Activated T-helper 2 cell treated with anti-CD3 and anti-CD28 coated beads, Interferon-gamma antibody, Interleukin-2, Interleukin-4, amounts not matched to agents 10 μg/mL and 5 μg/mL and 100 μg/mL, durations not matched to agents 14 hours and 24 hours and 36 hours (primary cell): ENCODE measurements around the gene SLC25A10. TPM values are rescaled to one million over a fixed set of nuclear protein-coding genes. Genes with fewer than 3 reads are reported as not detected.
A peak's percentile ranks its signal among the peaks of the same experiment; 100 is the strongest.
"Not testable (repeated sequence)": the region's sequence is repeated elsewhere in the genome, so short reads cannot be mapped to it uniquely, and the experiment has no call there.

Experiments
- DNase-seq: peaks from one replicate; pipeline ENCODE4 v3.0.0; 2021; ENCODE audit warnings: low spot score
- H3K27ac Mint-ChIP-seq: one replicate; pipeline ENCODE4 v1.8.0; 2021; ENCODE audit warnings: mixed read lengths
- H3K27me3 Mint-ChIP-seq: one replicate; pipeline ENCODE4 v1.8.0; 2021; ENCODE audit warnings: low read depth, mixed read lengths
- H3K36me3 Mint-ChIP-seq: one replicate; pipeline ENCODE4 v1.8.0; 2021; ENCODE audit warnings: low read depth, mixed read lengths
- H3K4me1 Mint-ChIP-seq: one replicate; pipeline ENCODE4 v1.8.0; 2021; ENCODE audit warnings: low read depth, mixed read lengths
- H3K4me3 Mint-ChIP-seq: one replicate; pipeline ENCODE4 v1.8.0; 2021; ENCODE audit warnings: low read depth, mild to moderate bottlenecking, moderate library complexity, mixed read lengths
- H3K9me3 Mint-ChIP-seq: one replicate; pipeline ENCODE4 v1.8.0; 2021; ENCODE audit warnings: mixed read lengths
- intact Hi-C: fragments of 100-400 bp; cut with micrococcal nuclease; formaldehyde crosslinking; loops from one replicate; pipeline ENCODE4 v1.15.1; 2023
- total RNA-seq: library from RNA; stranded (reverse); gene quantifications from 2 replicates; pipeline ENCODE4 v1.2.3, GENCODE V29; 2022

Gene SLC25A10
- 36.4 and 39.5 TPM in 2 replicates for total RNA-seq

GRCh38 chr17:81711814-81712467 is at the start of gene SLC25A10:
TSS of gene SLC25A10 (plus strand) at chr17:81712284. CDS start at chr17:81712427, 143 bp downstream.
- peak; percentile 79 for DNase-seq
- Mint-ChIP-seq H3K27me3 (no peaks in the 10 kb centered on the region), H3K9me3 (no peaks in the 10 kb centered on the region), H3K27ac (peak within 1 kb of the TSS; percentile 86), H3K36me3 (peaks cover 17% of the 10 kb centered on the region), H3K4me3 (peak within 1 kb of the TSS; percentile 95), H3K4me1 (peaks cover 11% of the 10 kb centered on the region)
- intact Hi-C loops, result loop anchor here (1.0 kb wide), 1 partner anchor 9 kb away; the partner anchor contains the start of gene MRPL12

GRCh38 chr17:81664051-81664470 is 48.0 kb upstream of the SLC25A10 start:
- Mint-ChIP-seq H3K4me3 (peak overlapping the region; percentile 47), H3K4me1 (peaks cover 29% of the 10 kb centered on the region), H3K9me3 (no peaks in the 10 kb centered on the region), H3K27me3 (no peaks in the 10 kb centered on the region), H3K36me3 (peaks cover 38% of the 10 kb centered on the region), H3K27ac (peak overlapping the region; percentile 49)
- intact Hi-C loops, result no loop called here
- DNase-seq, result no peak

- H3K36me3 Mint-ChIP-seq, result peaks cover 49% of the 10 kb centered on the region
- H3K4me1 Mint-ChIP-seq, result peaks cover 29% of the 10 kb centered on the region
- peak overlapping the region; percentile 95 for H3K27ac Mint-ChIP-seq
- peak overlapping the region; percentile 94 for H3K4me3 Mint-ChIP-seq
- peak; percentile 33 for DNase-seq
- H3K27me3 Mint-ChIP-seq, result no peaks in the 10 kb centered on the region
- intact Hi-C loops, result loop anchor here (2.0 to 5.0 kb wide), 2 partner anchors 29 to 37 kb away; partner anchors contain the start of genes MRPL12, NPLOC4 and TSPAN10
- H3K9me3 Mint-ChIP-seq, result no peaks in the 10 kb centered on the region
Observed at GRCh38 chr17:81665205-81666091, 46.6 kb upstream of the SLC25A10 start.

GRCh38 chr17:81666092-81666341 is 46.1 kb upstream of the SLC25A10 start:
- H3K9me3 Mint-ChIP-seq, result no peaks in the 10 kb centered on the region
- no peaks in the 10 kb centered on the region for H3K27me3 Mint-ChIP-seq
- intact Hi-C loops, result loop anchor here (2.0 to 5.0 kb wide), 2 partner anchors 29 to 36 kb away; partner anchors contain the start of genes MRPL12, NPLOC4 and TSPAN10
- no peak for DNase-seq
- H3K4me3 Mint-ChIP-seq, result peak overlapping the region; percentile 94
- H3K36me3 Mint-ChIP-seq, result peaks cover 51% of the 10 kb centered on the region
- peaks cover 29% of the 10 kb centered on the region for H3K4me1 Mint-ChIP-seq
- peak overlapping the region; percentile 95 for H3K27ac Mint-ChIP-seq

- peak within 1 kb of the TSS; percentile 95 for H3K27ac Mint-ChIP-seq
- H3K9me3 Mint-ChIP-seq, result no peaks in the 10 kb centered on the region
- H3K4me3 Mint-ChIP-seq, result peak within 1 kb of the TSS; percentile 94
- H3K27me3 Mint-ChIP-seq, result no peaks in the 10 kb centered on the region
- peaks cover 57% of the 10 kb centered on the region for H3K36me3 Mint-ChIP-seq
- peak; percentile 91 for DNase-seq
- H3K4me1 Mint-ChIP-seq, result peaks cover 29% of the 10 kb centered on the region
- intact Hi-C loops, result loop anchor here (2.0 to 5.0 kb wide), 2 partner anchors 30 to 36 kb away; partner anchors contain the start of genes MRPL12, NPLOC4 and TSPAN10
Observed at GRCh38 chr17:81666342-81667191, 45.5 kb upstream of the SLC25A10 start, which contains the start of the genes CCDC137 and OXLD1. TSS of gene CCDC137 (plus strand) at chr17:81666737. CDS start at chr17:81666767, 30 bp downstream. TSS of gene OXLD1 (minus strand) at chr17:81666605. CDS start at chr17:81666577, 28 bp downstream.

- Mint-ChIP-seq H3K27ac (peak overlapping the region; percentile 22), H3K9me3 (no peaks in the 10 kb centered on the region), H3K36me3 (peaks cover 67% of the 10 kb centered on the region), H3K27me3 (no peaks in the 10 kb centered on the region), H3K4me3 (peak overlapping the region; percentile 94), H3K4me1 (peaks cover 27% of the 10 kb centered on the region)
- intact Hi-C loops, result loop anchor here (2.0 to 5.0 kb wide), 2 partner anchors 31 to 35 kb away; partner anchors contain the start of genes MRPL12, NPLOC4 and TSPAN10
- no peak for DNase-seq
Observed at GRCh38 chr17:81667754-81668153, 44.3 kb upstream of the SLC25A10 start.

GRCh38 chr17:81672504-81672903 is 39.6 kb upstream of the SLC25A10 start:
- H3K36me3 Mint-ChIP-seq, result peaks cover 56% of the 10 kb centered on the region
- DNase-seq, result no peak
- no peaks in the 10 kb centered on the region for H3K9me3 Mint-ChIP-seq
- no peak overlapping the region for H3K4me3 Mint-ChIP-seq
- no peaks in the 10 kb centered on the region for H3K27me3 Mint-ChIP-seq
- H3K27ac Mint-ChIP-seq, result no peak overlapping the region
- peaks cover 14% of the 10 kb centered on the region for H3K4me1 Mint-ChIP-seq
- intact Hi-C loops, result no loop called here

GRCh38 chr17:81672954-81673353 is 39.1 kb upstream of the SLC25A10 start:
- intact Hi-C loops, result no loop called here
- DNase-seq, result no peak
- no peaks in the 10 kb centered on the region for H3K27me3 Mint-ChIP-seq
- peaks cover 52% of the 10 kb centered on the region for H3K36me3 Mint-ChIP-seq
- H3K4me3 Mint-ChIP-seq, result no peak overlapping the region
- no peaks in the 10 kb centered on the region for H3K9me3 Mint-ChIP-seq
- no peak overlapping the region for H3K27ac Mint-ChIP-seq
- H3K4me1 Mint-ChIP-seq, result peaks cover 10% of the 10 kb centered on the region

- H3K36me3 Mint-ChIP-seq, result peaks cover 47% of the 10 kb centered on the region
- DNase-seq, result no peak
- no peak overlapping the region for H3K4me3 Mint-ChIP-seq
- intact Hi-C loops, result no loop called here
- no peaks in the 10 kb centered on the region for H3K27me3 Mint-ChIP-seq
- H3K27ac Mint-ChIP-seq, result no peak overlapping the region
- H3K9me3 Mint-ChIP-seq, result no peaks in the 10 kb centered on the region
- H3K4me1 Mint-ChIP-seq, result peaks cover 5% of the 10 kb centered on the region
Observed at GRCh38 chr17:81673561-81674258, 38.4 kb upstream of the SLC25A10 start.

GRCh38 chr17:81675515-81676221 is 36.4 kb upstream of the SLC25A10 start:
- H3K27ac Mint-ChIP-seq, H3K27me3 Mint-ChIP-seq, H3K9me3 Mint-ChIP-seq, H3K4me1 Mint-ChIP-seq, H3K4me3 Mint-ChIP-seq, DNase-seq, intact Hi-C loops: not testable (repeated sequence)
- H3K36me3 Mint-ChIP-seq, result peaks cover 38% of the 10 kb centered on the region

- Mint-ChIP-seq H3K4me1 (peaks cover 7% of the 10 kb centered on the region), H3K9me3 (no peaks in the 10 kb centered on the region), H3K27me3 (no peaks in the 10 kb centered on the region), H3K4me3 (no peak overlapping the region), H3K27ac (no peak overlapping the region), H3K36me3 (peaks cover 32% of the 10 kb centered on the region)
- DNase-seq, result no peak
- intact Hi-C loops, result no loop called here
Observed at GRCh38 chr17:81676906-81677305, 35.2 kb upstream of the SLC25A10 start.
